GM12872 (cell line): ENCODE measurements around the gene MAP6.

ENCODE experiments used
- TF ChIP-seq, protein P1 (sequence below): IDR thresholded peaks from 3 replicates; pipeline ENCODE4 v1.5.1; 2011; ENCODE audit warnings: low read depth, mild to moderate bottlenecking, low read length, moderate library complexity; ENCODE audit not compliant: insufficient read depth

The MAP6 gene

DNA sequence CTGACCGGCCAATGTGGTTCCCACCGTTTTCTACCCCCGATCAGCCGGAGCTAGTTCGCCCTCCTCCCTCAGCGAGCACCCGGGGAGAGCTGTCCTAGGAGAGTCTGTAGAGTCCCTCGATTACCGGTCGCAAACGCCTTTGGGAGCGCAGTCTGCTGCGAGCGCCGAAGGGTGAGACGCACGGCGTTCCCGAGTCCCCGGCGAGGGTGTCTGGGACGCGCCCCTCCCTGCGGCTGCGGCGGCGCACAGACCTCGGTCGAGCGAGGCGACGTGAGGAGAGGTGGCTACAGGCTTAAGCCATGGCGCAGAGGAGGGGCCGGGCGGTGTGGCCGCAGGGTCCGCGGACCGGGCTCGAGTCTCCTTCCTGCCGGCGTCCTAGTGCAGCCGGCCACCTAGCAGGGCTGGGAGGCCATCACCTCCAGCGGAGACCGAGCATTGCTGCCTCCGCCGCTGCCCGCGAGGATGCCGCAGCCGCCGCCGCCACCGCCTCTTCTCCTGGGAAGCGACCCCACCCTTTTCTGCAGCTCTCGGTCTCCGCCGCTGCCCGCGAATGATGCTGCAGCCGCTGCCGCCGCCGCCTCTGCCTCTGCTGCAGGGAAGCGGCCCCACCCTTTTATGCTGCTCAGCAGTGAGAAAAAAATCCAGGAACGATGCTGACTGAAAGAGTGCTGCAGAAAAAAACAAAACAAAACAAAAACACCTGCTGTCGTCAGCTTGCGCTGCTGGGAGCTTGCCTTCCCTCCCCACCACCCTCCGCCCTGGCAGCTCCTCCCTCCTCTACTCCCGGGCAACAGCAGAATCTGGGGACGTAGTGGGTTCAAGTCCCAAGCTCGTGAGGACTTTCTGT is at the start of gene MAP6:
TSS of gene MAP6 (minus strand) at position 588 of the 847 bp plus-strand sequence. CDS start 669 bp downstream, outside the sequence.
- TF ChIP-seq, protein P1, sequence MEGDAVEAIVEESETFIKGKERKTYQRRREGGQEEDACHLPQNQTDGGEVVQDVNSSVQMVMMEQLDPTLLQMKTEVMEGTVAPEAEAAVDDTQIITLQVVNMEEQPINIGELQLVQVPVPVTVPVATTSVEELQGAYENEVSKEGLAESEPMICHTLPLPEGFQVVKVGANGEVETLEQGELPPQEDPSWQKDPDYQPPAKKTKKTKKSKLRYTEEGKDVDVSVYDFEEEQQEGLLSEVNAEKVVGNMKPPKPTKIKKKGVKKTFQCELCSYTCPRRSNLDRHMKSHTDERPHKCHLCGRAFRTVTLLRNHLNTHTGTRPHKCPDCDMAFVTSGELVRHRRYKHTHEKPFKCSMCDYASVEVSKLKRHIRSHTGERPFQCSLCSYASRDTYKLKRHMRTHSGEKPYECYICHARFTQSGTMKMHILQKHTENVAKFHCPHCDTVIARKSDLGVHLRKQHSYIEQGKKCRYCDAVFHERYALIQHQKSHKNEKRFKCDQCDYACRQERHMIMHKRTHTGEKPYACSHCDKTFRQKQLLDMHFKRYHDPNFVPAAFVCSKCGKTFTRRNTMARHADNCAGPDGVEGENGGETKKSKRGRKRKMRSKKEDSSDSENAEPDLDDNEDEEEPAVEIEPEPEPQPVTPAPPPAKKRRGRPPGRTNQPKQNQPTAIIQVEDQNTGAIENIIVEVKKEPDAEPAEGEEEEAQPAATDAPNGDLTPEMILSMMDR, result no peak

DNA sequence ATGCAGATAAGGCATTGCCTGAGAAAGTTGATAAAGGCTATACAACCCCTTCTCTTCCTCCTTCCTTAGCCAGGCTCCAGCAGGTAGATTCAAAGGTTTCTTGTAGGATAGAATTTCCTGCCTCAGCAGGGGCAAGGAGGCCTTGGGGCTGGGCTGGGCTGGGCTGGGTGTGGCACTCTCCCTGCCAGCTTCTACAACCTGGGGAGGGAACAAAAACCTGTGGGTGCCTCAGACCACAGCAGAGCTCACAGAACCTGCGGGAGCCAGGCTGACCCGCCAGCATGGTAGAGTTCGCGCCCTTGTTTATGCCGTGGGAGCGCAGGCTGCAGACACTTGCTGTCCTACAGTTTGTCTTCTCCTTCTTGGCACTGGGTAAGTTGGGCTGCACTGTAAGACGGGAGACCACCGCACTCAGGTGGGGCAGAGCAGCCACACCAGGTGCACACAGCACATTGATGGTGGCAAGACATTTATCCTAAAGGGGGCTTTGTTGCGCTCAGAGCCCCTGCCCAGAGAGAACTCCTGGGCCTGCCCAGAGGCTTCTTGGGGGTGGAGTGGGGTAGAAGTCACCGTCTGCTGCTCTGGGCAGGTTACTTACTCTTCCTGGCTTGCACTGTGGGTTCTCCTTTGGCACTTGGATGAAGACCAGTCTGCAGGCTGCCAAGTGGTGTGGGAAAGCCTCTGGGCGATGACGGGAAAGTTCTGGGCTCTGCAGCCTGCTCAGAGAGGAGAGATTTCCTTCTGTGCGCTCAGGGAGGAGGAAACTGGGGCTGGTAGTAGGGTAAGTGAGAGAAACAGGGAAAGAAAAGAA is 49.0 kb upstream of the MAP6 start, which contains the start of gene MOGAT2:
TSS of gene MOGAT2 (plus strand) at position 231 of the 811 bp plus-strand sequence. CDS start at position 282, 51 bp downstream.
- TF ChIP-seq, protein P1, result no peak

DNA sequence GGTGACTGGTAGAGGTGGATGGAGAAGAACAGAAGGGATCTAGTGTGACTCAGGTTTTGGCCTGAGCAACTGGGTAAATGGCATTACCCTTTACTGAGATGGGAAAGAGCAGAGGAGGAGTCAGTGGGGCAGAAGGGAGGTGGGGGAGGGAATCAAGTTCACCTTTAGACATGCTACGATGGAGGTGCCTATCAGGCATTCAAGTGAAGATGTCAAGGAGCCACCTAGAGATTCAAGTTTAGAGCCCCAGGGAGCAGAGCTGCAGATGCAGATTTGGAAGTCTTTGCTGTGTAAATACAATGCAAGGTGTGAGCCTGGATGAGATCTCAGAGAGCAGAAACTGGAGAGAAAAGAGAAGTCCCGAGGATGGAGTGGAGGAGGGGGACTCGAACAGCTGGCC is 47.8 kb upstream of the MAP6 start:
- TF ChIP-seq, protein P1, result no peak

DNA sequence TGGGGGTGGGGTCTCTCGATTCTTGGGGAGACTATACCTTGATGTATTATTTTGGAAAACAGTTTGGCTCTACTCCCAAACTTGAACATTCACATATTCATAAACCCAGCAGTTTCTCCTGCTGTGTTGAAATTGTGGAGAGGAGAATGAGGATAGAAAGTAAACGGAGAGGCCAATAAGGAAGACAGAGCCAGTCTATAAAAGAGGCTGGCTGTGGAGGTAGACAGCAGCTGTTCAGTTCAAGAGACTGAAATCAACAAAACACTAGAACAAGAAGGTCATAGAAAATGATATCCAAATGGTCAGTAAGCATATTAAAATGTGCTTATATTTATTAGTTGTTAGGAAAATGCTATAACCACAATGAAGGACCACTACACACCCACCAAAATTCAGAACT is 46.9 kb upstream of the MAP6 start:
- TF ChIP-seq, protein P1, result no peak

DNA sequence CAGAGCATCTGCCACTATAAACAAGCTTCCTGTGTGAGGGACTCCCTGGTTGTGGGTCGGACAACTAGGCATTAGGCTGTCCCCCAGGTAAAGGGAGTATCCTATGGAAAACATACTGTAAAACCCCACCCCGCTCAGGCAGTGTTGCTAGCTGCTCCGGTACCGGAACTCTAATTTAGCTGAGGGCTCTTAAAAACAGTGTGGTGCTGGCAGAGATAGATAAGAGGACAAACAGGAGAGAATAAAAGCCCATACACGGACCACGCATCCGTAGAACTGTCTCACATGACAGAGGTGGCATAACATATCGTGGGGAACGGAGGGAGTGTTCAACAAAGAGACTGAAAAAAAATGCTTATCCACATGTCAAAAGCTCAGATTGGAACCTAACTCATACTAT is 45.4 kb upstream of the MAP6 start:
- TF ChIP-seq, protein P1, result no peak

DNA sequence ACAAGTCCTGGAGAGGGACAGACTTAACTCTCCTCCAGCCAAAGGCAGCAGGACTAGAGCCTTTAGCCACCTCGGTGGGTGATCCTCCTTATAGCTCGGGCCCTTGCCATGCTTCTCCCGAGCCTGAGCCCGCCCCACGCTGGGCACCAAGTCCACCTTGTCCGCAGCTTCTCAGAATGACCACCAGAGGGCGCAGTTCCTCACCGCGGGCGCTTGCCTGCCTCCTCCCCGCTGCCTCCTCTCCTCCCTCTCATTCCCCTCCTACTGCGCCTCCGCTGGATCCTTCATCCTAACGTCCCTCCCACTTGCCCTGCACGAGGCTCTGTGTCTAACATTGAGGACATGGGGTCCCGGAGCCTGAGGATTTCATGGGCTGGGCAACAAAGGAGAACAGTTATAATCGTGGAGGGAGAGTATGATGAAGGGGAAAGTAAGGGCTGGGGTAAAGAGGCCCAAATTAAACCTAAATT is 37.5 kb upstream of the MAP6 start:
- TF ChIP-seq, protein P1, result peak; percentile 97

DNA sequence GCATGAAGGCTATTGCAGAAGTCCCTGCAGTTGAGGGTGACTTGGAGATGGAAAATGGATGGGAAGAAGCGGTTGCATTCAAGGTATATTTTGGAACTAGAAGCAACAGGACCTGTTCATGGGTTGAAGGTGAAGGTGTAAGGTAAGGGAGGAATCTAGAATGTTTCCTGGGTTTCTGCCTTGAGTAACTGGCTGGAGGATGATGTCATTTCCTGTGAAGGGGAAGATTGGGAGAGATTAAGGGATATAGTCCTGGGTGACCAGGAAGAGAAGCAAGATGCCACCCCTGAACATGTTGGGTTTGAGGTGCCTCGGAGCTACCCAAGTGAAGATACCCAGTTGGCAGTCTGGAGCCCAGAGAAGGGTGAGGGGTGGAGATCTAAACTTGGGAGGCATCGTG is 36.7 kb upstream of the MAP6 start:
- TF ChIP-seq, protein P1, result no peak
